Stimulated activated effector memory CD8-positive, alpha-beta T cell treated with anti-CD3 and anti-CD28 coated beads, Interleukin-12 subunit alpha, Interleukin-12 subunit beta, amount 100 ng/mL, for 72 hours (primary cell): ENCODE data around the gene ARL5B.
"Not testable (repeated sequence)": the region's sequence is repeated elsewhere in the genome, so short reads cannot be mapped to it uniquely, and the experiment has no call there.

Source experiments
- ATAC-seq: fragments of 150-1000 bp; cut with Tn5 transposase; 2 replicates; pipeline ENCODE4 v1.10.0; 2021
- DNase-seq, 2 donors: peaks; one replicate each; pipeline ENCODE4 v3.0.0; 2021 to 2022; ENCODE audit warnings: low spot score in 2 of 2
- H3K27ac Mint-ChIP-seq: one replicate; pipeline ENCODE4 v1.8.0; 2022; ENCODE audit warnings: mild to moderate bottlenecking, mixed read lengths
- H3K36me3 Mint-ChIP-seq: one replicate; pipeline ENCODE4 v1.8.0; 2022; ENCODE audit warnings: mild to moderate bottlenecking, mixed read lengths
- H3K4me1 Mint-ChIP-seq: one replicate; pipeline ENCODE4 v1.8.0; 2022; ENCODE audit warnings: mixed read lengths
- H3K4me3 Mint-ChIP-seq: one replicate; pipeline ENCODE4 v1.8.0; 2022; ENCODE audit warnings: mild to moderate bottlenecking, mixed read lengths
- H3K9me3 Mint-ChIP-seq: one replicate; pipeline ENCODE4 v1.8.0; 2022; ENCODE audit warnings: mixed read lengths

Gene ARL5B

GRCh38 chr10:18659125-18659818, at the start of gene ARL5B:
Gene ARL5B (plus strand): TSS chr10:18659431. CDS start chr10:18659638, 207 bp downstream.
- peaks cover 31% of the 10 kb centered on the region for H3K4me1 Mint-ChIP-seq
- H3K9me3 Mint-ChIP-seq, result no peaks in the 10 kb centered on the region
- DNase-seq, result peak; percentile 89 to 97
- H3K27ac Mint-ChIP-seq, result peak within 1 kb of the TSS; percentile 92
- H3K36me3 Mint-ChIP-seq, result peaks cover 48% of the 10 kb centered on the region
- peak; percentile 98 for ATAC-seq
- H3K4me3 Mint-ChIP-seq, result peak within 1 kb of the TSS; percentile 83

- H3K36me3 Mint-ChIP-seq, result peaks cover 65% of the 10 kb centered on the region
- H3K9me3 Mint-ChIP-seq, result no peaks in the 10 kb centered on the region
- ATAC-seq (no peak), DNase-seq (no peak)
- H3K27ac Mint-ChIP-seq, result no peak overlapping the region
- H3K4me1 Mint-ChIP-seq, result no peaks in the 10 kb centered on the region
- no peak overlapping the region for H3K4me3 Mint-ChIP-seq
These were observed 48.7 kb upstream of the ARL5B start for GRCh38 chr10:18610517-18610916.

- Mint-ChIP-seq H3K27ac (no peak overlapping the region), H3K4me3 (no peak overlapping the region), H3K9me3 (no peaks in the 10 kb centered on the region), H3K36me3 (peaks cover 58% of the 10 kb centered on the region), H3K4me1 (no peaks in the 10 kb centered on the region)
- DNase-seq (no peak), ATAC-seq (no peak)
These were observed 48.1 kb upstream of the ARL5B start for GRCh38 chr10:18611168-18611567.

- Mint-ChIP-seq H3K9me3 (no peaks in the 10 kb centered on the region), H3K4me3 (no peak overlapping the region), H3K4me1 (no peaks in the 10 kb centered on the region), H3K27ac (no peak overlapping the region), H3K36me3 (peaks cover 47% of the 10 kb centered on the region)
- DNase-seq, result no peak
- ATAC-seq, result no peak
These were observed 43.6 kb upstream of the ARL5B start for GRCh38 chr10:18615618-18616017.

- no peak overlapping the region for H3K4me3 Mint-ChIP-seq
- H3K36me3 Mint-ChIP-seq, result peaks cover 49% of the 10 kb centered on the region
- H3K27ac Mint-ChIP-seq, result no peak overlapping the region
- no peak for ATAC-seq
- H3K9me3 Mint-ChIP-seq, result no peaks in the 10 kb centered on the region
- no peaks in the 10 kb centered on the region for H3K4me1 Mint-ChIP-seq
- DNase-seq, result no peak
These were observed 42.9 kb upstream of the ARL5B start for GRCh38 chr10:18616337-18616736.

- DNase-seq, result no peak
- Mint-ChIP-seq H3K36me3 (peaks cover 29% of the 10 kb centered on the region), H3K9me3 (no peaks in the 10 kb centered on the region), H3K4me3 (no peak overlapping the region), H3K27ac (no peak overlapping the region), H3K4me1 (no peaks in the 10 kb centered on the region)
- ATAC-seq, result no peak
These were observed 40.2 kb upstream of the ARL5B start for GRCh38 chr10:18619016-18619415.

- ATAC-seq, result no peak
- H3K27ac Mint-ChIP-seq, result no peak overlapping the region
- no peak overlapping the region for H3K4me3 Mint-ChIP-seq
- no peak for DNase-seq
- no peaks in the 10 kb centered on the region for H3K9me3 Mint-ChIP-seq
- H3K4me1 Mint-ChIP-seq, result no peaks in the 10 kb centered on the region
- peaks cover 20% of the 10 kb centered on the region for H3K36me3 Mint-ChIP-seq
These were observed 38.4 kb upstream of the ARL5B start for GRCh38 chr10:18620856-18621255.

- DNase-seq, ATAC-seq, H3K4me3 Mint-ChIP-seq, H3K9me3 Mint-ChIP-seq, H3K27ac Mint-ChIP-seq: not testable (repeated sequence)
- Mint-ChIP-seq H3K36me3 (peaks cover 20% of the 10 kb centered on the region), H3K4me1 (peaks cover 11% of the 10 kb centered on the region)
These were observed 35.6 kb upstream of the ARL5B start for GRCh38 chr10:18623671-18624070.

- peaks cover 2% of the 10 kb centered on the region for H3K9me3 Mint-ChIP-seq
- H3K36me3 Mint-ChIP-seq, result peaks cover 12% of the 10 kb centered on the region
- DNase-seq, result no peak
- peaks cover 11% of the 10 kb centered on the region for H3K4me1 Mint-ChIP-seq
- ATAC-seq, result no peak
- H3K27ac Mint-ChIP-seq, result no peak overlapping the region
- H3K4me3 Mint-ChIP-seq, result no peak overlapping the region
These were observed 33.3 kb upstream of the ARL5B start for GRCh38 chr10:18625886-18626285.

- not testable (repeated sequence) for ATAC-seq, H3K9me3 Mint-ChIP-seq
- H3K4me3 Mint-ChIP-seq, result peak overlapping the region; percentile 71
- DNase-seq, result peak; percentile 29 to 59
- peaks cover 12% of the 10 kb centered on the region for H3K36me3 Mint-ChIP-seq
- peak overlapping the region; percentile 85 for H3K27ac Mint-ChIP-seq
- H3K4me1 Mint-ChIP-seq, result peaks cover 11% of the 10 kb centered on the region
These were observed 31.7 kb upstream of the ARL5B start for GRCh38 chr10:18627452-18628018.

- not testable (repeated sequence) for H3K27ac Mint-ChIP-seq, H3K9me3 Mint-ChIP-seq, DNase-seq, H3K4me3 Mint-ChIP-seq, H3K4me1 Mint-ChIP-seq, ATAC-seq, H3K36me3 Mint-ChIP-seq
These were observed 26.7 kb upstream of the ARL5B start for GRCh38 chr10:18632500-18632899.

GRCh38 chr10:18635995-18636394, 23.2 kb upstream of the ARL5B start:
- DNase-seq (no peak), ATAC-seq (no peak)
- Mint-ChIP-seq H3K9me3 (no peaks in the 10 kb centered on the region), H3K4me1 (no peaks in the 10 kb centered on the region), H3K27ac (no peak overlapping the region), H3K36me3 (peaks cover 13% of the 10 kb centered on the region), H3K4me3 (no peak overlapping the region)

- DNase-seq, H3K9me3 Mint-ChIP-seq, ATAC-seq, H3K4me3 Mint-ChIP-seq, H3K27ac Mint-ChIP-seq, H3K4me1 Mint-ChIP-seq: not testable (repeated sequence)
- H3K36me3 Mint-ChIP-seq, result peaks cover 26% of the 10 kb centered on the region
These were observed 21.8 kb upstream of the ARL5B start for GRCh38 chr10:18637400-18637799.

GRCh38 chr10:18639719-18640118, 19.5 kb upstream of the ARL5B start:
- DNase-seq, H3K4me1 Mint-ChIP-seq, ATAC-seq, H3K9me3 Mint-ChIP-seq, H3K27ac Mint-ChIP-seq, H3K4me3 Mint-ChIP-seq: not testable (repeated sequence)
- H3K36me3 Mint-ChIP-seq, result peaks cover 33% of the 10 kb centered on the region

- ATAC-seq (peak; percentile 56), DNase-seq (no peak)
- H3K4me3 Mint-ChIP-seq, result no peak overlapping the region
- no peak overlapping the region for H3K27ac Mint-ChIP-seq
- peaks cover 24% of the 10 kb centered on the region for H3K4me1 Mint-ChIP-seq
- H3K9me3 Mint-ChIP-seq, result no peaks in the 10 kb centered on the region
- peaks cover 30% of the 10 kb centered on the region for H3K36me3 Mint-ChIP-seq
These were observed 12.1 kb upstream of the ARL5B start for GRCh38 chr10:18647151-18647550.

GRCh38 chr10:18647945-18648344, 11.3 kb upstream of the ARL5B start:
- Mint-ChIP-seq H3K4me3 (peak overlapping the region; percentile 89), H3K9me3 (no peaks in the 10 kb centered on the region), H3K4me1 (peaks cover 28% of the 10 kb centered on the region), H3K36me3 (peaks cover 28% of the 10 kb centered on the region), H3K27ac (no peak overlapping the region)
- no peak for DNase-seq
- ATAC-seq, result no peak
